ENCODE results near the gene SAAL1.
"Not testable (repeated sequence)": the region's sequence is repeated elsewhere in the genome, so short reads cannot be mapped to it uniquely, and the experiment has no call there.

The SAAL1 gene

GRCh38 chr11:18105802-18106574, at the start of gene SAAL1:
Gene SAAL1 (minus strand): TSS chr11:18106082. CDS start chr11:18106041, 41 bp downstream.
- DNase-seq (ENCODE audit: low spot score): peak; percentile 88

- no peak for DNase-seq (ENCODE audit: low spot score)
Observed at GRCh38 chr11:18151581-18151980, 45.7 kb upstream of the SAAL1 start.

- no peak for DNase-seq (ENCODE audit: low spot score)
Observed at GRCh38 chr11:18145837-18146236, 40.0 kb upstream of the SAAL1 start.

GRCh38 chr11:18145025-18145424, 39.1 kb upstream of the SAAL1 start:
- no peak for DNase-seq (ENCODE audit: low spot score)

- no peak for DNase-seq (ENCODE audit: low spot score)
Observed at GRCh38 chr11:18144243-18144642, 38.4 kb upstream of the SAAL1 start.

- no peak for DNase-seq (ENCODE audit: low spot score)
Observed at GRCh38 chr11:18140145-18140544, 34.3 kb upstream of the SAAL1 start.

- no peak for DNase-seq (ENCODE audit: low spot score)
Observed at GRCh38 chr11:18137186-18137800, 31.4 kb upstream of the SAAL1 start.

GRCh38 chr11:18135308-18135707, 29.4 kb upstream of the SAAL1 start:
- DNase-seq (ENCODE audit: low spot score): no peak

- no peak for DNase-seq (ENCODE audit: low spot score)
Observed at GRCh38 chr11:18132341-18132740, 26.5 kb upstream of the SAAL1 start, which contains the start of gene MRGPRX3. Gene MRGPRX3 (plus strand): TSS chr11:18132571. CDS start chr11:18137203, 4,632 bp downstream.

GRCh38 chr11:18131115-18131514, 25.2 kb upstream of the SAAL1 start:
- not testable (repeated sequence) for DNase-seq (ENCODE audit: low spot score)

- not testable (repeated sequence) for DNase-seq (ENCODE audit: low spot score)
Observed at GRCh38 chr11:18121331-18121828, 15.5 kb upstream of the SAAL1 start.

GRCh38 chr11:18115360-18116127, 9.7 kb upstream of the SAAL1 start:
- DNase-seq (ENCODE audit: low spot score): no peak

GRCh38 chr11:18111005-18111404, 5.1 kb upstream of the SAAL1 start:
- DNase-seq (ENCODE audit: low spot score): no peak

GRCh38 chr11:18108254-18108653, 2.4 kb upstream of the SAAL1 start:
- DNase-seq (ENCODE audit: low spot score): no peak

GRCh38 chr11:18106688-18107087, 806 bp upstream of the SAAL1 start:
- DNase-seq (ENCODE audit: low spot score): no peak

GRCh38 chr11:18105086-18105801, 638 bp downstream of the SAAL1 start:
- no peak for DNase-seq (ENCODE audit: low spot score)

GRCh38 chr11:18100926-18101656, 4.8 kb downstream of the SAAL1 start:
- DNase-seq (ENCODE audit: low spot score): no peak

GRCh38 chr11:18093959-18094358, 11.9 kb downstream of the SAAL1 start:
- no peak for DNase-seq (ENCODE audit: low spot score)

GRCh38 chr11:18091731-18092130, 14.2 kb downstream of the SAAL1 start:
- no peak for DNase-seq (ENCODE audit: low spot score)

- DNase-seq (ENCODE audit: low spot score): no peak
Observed at GRCh38 chr11:18088966-18089365, 16.9 kb downstream of the SAAL1 start.

- no peak for DNase-seq (ENCODE audit: low spot score)
Observed at GRCh38 chr11:18088366-18088765, 17.5 kb downstream of the SAAL1 start.

Measured in left forelimb (tissue), 1 donor.